DND-41 (cell line): ENCODE measurements around the gene F10.
A peak's percentile ranks its signal among the peaks of the same experiment; 100 is the strongest.

ENCODE experiments used
- ATAC-seq: fragments of 200-7000 bp; cut with Tn5 transposase; 3 replicates; pipeline ENCODE4 v1.9.1; 2021; ENCODE audit warnings: low read depth; ENCODE audit not compliant: insufficient read depth
- DNase-seq: peaks from one replicate; pipeline ENCODE4 v3.0.0-alpha.2; 2020
- H2AFZ ChIP-seq: 2 replicates; pipeline ENCODE4 v1.6.0; 2012; ENCODE audit warnings: low read depth, low read length
- H3K27ac ChIP-seq: 2 replicates; pipeline ENCODE4 v1.5.1; 2012; ENCODE audit warnings: low read length, inconsistent platforms
- H3K27me3 ChIP-seq: fragments of 200-600 bp; sonication (generic); 2 replicates; pipeline ENCODE4 v1.6.0; 2012; ENCODE audit warnings: low read length, mild to moderate bottlenecking, inconsistent platforms; ENCODE audit not compliant: insufficient read depth, poor library complexity
- H3K36me3 ChIP-seq: 2 replicates; pipeline ENCODE4 v1.5.1; 2012; ENCODE audit warnings: low read length, inconsistent platforms; ENCODE audit not compliant: insufficient read depth
- H3K4me1 ChIP-seq: 2 replicates; pipeline ENCODE4 v1.5.1; 2012; ENCODE audit warnings: mild to moderate bottlenecking, low read length; ENCODE audit not compliant: insufficient read depth
- H3K4me2 ChIP-seq: 2 replicates; pipeline ENCODE4 v1.6.0; 2012; ENCODE audit warnings: mild to moderate bottlenecking, moderate library complexity, low read length, inconsistent platforms; ENCODE audit not compliant: insufficient read depth
- H3K4me3 ChIP-seq, 2 experiments: fragments of 200-600 bp in 1 of 2; shearing (Covaris generic) in 1 of 2; 2 replicates each; pipeline ENCODE4 v1.5.1; 2012 to 2016; ENCODE audit warnings: inconsistent platforms in 2 of 2, low read length in 2 of 2, mild to moderate bottlenecking in 2 of 2, low read depth in 1 of 2, moderate library complexity in 1 of 2
- H3K79me2 ChIP-seq: 2 replicates; pipeline ENCODE4 v1.6.0; 2012; ENCODE audit warnings: low read length, inconsistent platforms; ENCODE audit not compliant: insufficient read depth
- H3K9ac ChIP-seq: 2 replicates; pipeline ENCODE4 v1.6.0; 2012; ENCODE audit warnings: low read depth, mild to moderate bottlenecking, inconsistent platforms, low read length, moderate library complexity
- H3K9me3 ChIP-seq: 2 replicates; pipeline ENCODE4 v1.5.1; 2012; ENCODE audit warnings: low read length, moderate library complexity, mild to moderate bottlenecking, inconsistent platforms; ENCODE audit not compliant: insufficient read depth, severe bottlenecking
- H4K20me1 ChIP-seq: 2 replicates; pipeline ENCODE4 v1.6.0; 2012; ENCODE audit warnings: low read length; ENCODE audit not compliant: insufficient read depth
- CTCF ChIP-seq: IDR thresholded peaks from 2 replicates; pipeline ENCODE4 v1.5.1; 2012; ENCODE audit warnings: borderline replicate concordance, low read length, moderate library complexity, mild to moderate bottlenecking; ENCODE audit not compliant: poor library complexity, severe bottlenecking; ENCODE audit errors: extremely low read depth
- EZH2 ChIP-seq: IDR thresholded peaks from 3 replicates; pipeline ENCODE4 v1.6.1; 2012; ENCODE audit warnings: borderline replicate concordance, low read depth, mild to moderate bottlenecking, moderate library complexity, low read length, inconsistent platforms; ENCODE audit not compliant: severe bottlenecking

The F10 gene

GRCh38 chr13:113166681-113167080, 44.1 kb downstream of the F10 start:
- Histone ChIP-seq H4K20me1 (no peaks in the 10 kb centered on the region; the same call in 1 of the 2 replicates), H3K9ac (no peak overlapping the region), H3K27me3 (no peaks in the 10 kb centered on the region), H3K27ac (no peak overlapping the region), H3K4me3 (no peak overlapping the region), H3K36me3 (peaks cover 14% of the 10 kb centered on the region), H3K4me1 (no peaks in the 10 kb centered on the region), H3K79me2 (no peaks in the 10 kb centered on the region), H3K9me3 (no peaks in the 10 kb centered on the region), H2AFZ (no peak overlapping the region), H3K4me2 (no peak overlapping the region)
- no peak for TF ChIP-seq CTCF
- TF ChIP-seq EZH2, result no peak
- ATAC-seq (no peak), DNase-seq (no peak)

- no peak overlapping the region for H3K9ac ChIP-seq
- DNase-seq (no peak), ATAC-seq (no peak)
- H2AFZ ChIP-seq, result no peak overlapping the region
- no peaks in the 10 kb centered on the region for H3K27me3 ChIP-seq
- H3K4me3 ChIP-seq, result no peak overlapping the region
- TF ChIP-seq EZH2 (no peak), CTCF (no peak)
- no peaks in the 10 kb centered on the region; the same call in 1 of the 2 replicates for H4K20me1 ChIP-seq
- H3K9me3 ChIP-seq, result no peaks in the 10 kb centered on the region
- no peaks in the 10 kb centered on the region for H3K4me1 ChIP-seq
- no peak overlapping the region for H3K4me2 ChIP-seq
- H3K27ac ChIP-seq, result no peak overlapping the region
- peaks cover 18% of the 10 kb centered on the region for H3K36me3 ChIP-seq
- no peaks in the 10 kb centered on the region for H3K79me2 ChIP-seq
Measured at GRCh38 chr13:113167155-113167554, 44.6 kb downstream of the F10 start.

- H3K27ac ChIP-seq, result no peak overlapping the region
- DNase-seq (no peak), ATAC-seq (no peak)
- no peak overlapping the region for H3K4me3 ChIP-seq
- no peaks in the 10 kb centered on the region for H3K4me1 ChIP-seq
- H2AFZ ChIP-seq, result no peak overlapping the region
- no peaks in the 10 kb centered on the region for H3K79me2 ChIP-seq
- H3K9me3 ChIP-seq, result no peaks in the 10 kb centered on the region
- no peaks in the 10 kb centered on the region; the same call in 1 of the 2 replicates for H4K20me1 ChIP-seq
- peaks cover 22% of the 10 kb centered on the region for H3K36me3 ChIP-seq
- no peak overlapping the region for H3K9ac ChIP-seq
- H3K4me2 ChIP-seq, result no peak overlapping the region
- TF ChIP-seq EZH2 (no peak), CTCF (no peak)
- no peaks in the 10 kb centered on the region for H3K27me3 ChIP-seq
Measured at GRCh38 chr13:113167575-113167974, 45.0 kb downstream of the F10 start.

GRCh38 chr13:113168211-113168610, 45.6 kb downstream of the F10 start:
- ATAC-seq, result peak; percentile 15; the same call in 1 of the 3 replicates
- no peak for DNase-seq
- H3K9me3 ChIP-seq, result no peaks in the 10 kb centered on the region
- no peaks in the 10 kb centered on the region for H3K4me1 ChIP-seq
- no peak overlapping the region for H3K9ac ChIP-seq
- TF ChIP-seq CTCF (no peak), EZH2 (no peak)
- H3K79me2 ChIP-seq, result no peaks in the 10 kb centered on the region
- H3K27ac ChIP-seq, result no peak overlapping the region
- H3K4me3 ChIP-seq, result no peak overlapping the region
- no peak overlapping the region for H2AFZ ChIP-seq
- H4K20me1 ChIP-seq, result no peaks in the 10 kb centered on the region; the same call in 1 of the 2 replicates
- H3K4me2 ChIP-seq, result no peak overlapping the region
- peaks cover 28% of the 10 kb centered on the region for H3K36me3 ChIP-seq
- H3K27me3 ChIP-seq, result no peaks in the 10 kb centered on the region
